TTC549 (cell line): ENCODE results near the gene TBCEL.
"Not testable (repeated sequence)": the region's sequence is repeated elsewhere in the genome, so short reads cannot be mapped to it uniquely, and the experiment has no call there.

Experiments
- FAIRE-seq: peaks from 2 replicates; lab custom pipeline; 2012; peaks lifted over from hg19 to GRCh38; lab: Jason Lieb, UNC

TBCEL gene

DNA sequence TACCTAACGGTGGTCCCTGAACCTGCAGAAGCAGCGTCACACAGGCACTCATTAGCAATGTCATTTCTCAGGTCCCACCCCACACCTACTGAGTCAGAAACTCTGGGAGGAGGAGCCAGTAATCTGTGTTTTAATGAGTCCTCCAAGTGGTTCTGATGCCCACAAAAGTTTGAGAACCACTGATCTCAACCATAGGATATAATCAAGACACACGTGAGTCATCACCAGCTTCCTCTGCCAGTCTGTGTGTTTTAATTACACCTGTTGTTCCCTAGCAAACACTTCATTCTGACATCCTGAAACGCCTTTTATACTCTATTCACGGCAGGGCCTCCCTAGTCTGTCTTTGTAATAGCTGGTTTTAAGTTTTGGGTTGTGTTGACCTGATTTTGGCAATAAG lies 82.9 kb downstream of the TBCEL start:
- FAIRE-seq: no peak

- FAIRE-seq: no peak
These were observed 84.5 kb downstream of the TBCEL start for GRCh38 chr11:121108413-121108812.

DNA sequence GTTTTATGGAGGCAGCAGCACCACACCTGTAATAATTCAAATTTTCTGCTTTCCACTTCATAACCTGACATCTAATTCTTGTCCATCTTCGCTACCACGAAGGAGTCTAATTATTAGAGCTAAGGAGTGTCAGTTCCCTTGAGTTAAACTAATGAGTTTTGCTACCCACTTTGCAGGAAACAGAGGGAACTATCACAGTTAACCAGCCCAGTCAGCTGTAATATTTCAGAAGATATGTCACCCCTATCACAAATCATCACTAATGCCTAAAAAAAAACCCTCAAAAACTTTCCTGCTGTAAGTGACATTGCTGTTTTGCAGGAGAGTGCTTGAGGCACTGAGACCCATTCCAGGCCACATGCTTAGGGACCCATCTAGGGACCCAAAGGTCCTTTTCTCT lies 85.6 kb downstream of the TBCEL start:
- FAIRE-seq: no peak

- no peak for FAIRE-seq
These were observed 86.1 kb downstream of the TBCEL start for GRCh38 chr11:121109916-121110586.

GRCh38 chr11:121110871-121111724 lies 87.2 kb downstream of the TBCEL start:
- no peak for FAIRE-seq

- FAIRE-seq: no peak
These were observed 88.9 kb downstream of the TBCEL start for GRCh38 chr11:121112498-121113455.

GRCh38 chr11:121113611-121114010 lies 89.7 kb downstream of the TBCEL start:
- FAIRE-seq: no peak

DNA sequence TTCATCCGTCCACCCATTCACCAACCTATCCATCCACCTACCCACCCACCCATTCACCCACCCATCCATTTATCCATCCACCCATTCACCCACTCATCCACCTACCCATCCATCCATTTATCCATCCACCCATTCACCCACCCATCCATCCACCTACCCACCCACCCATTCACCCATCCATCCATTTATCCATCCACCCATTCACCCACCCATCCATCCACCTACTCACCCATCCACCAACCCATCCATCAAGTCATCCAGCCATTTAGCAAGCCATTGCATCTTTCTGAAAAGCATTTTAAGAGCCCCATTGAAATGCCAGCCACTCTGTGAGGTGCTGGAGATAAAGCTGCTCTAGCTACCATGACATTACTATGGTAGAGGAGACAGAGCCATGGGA lies 91.1 kb downstream of the TBCEL start:
- not testable (repeated sequence) for FAIRE-seq

GRCh38 chr11:121117788-121118187 lies 93.9 kb downstream of the TBCEL start:
- no peak for FAIRE-seq

- FAIRE-seq: no peak
These were observed 95.5 kb downstream of the TBCEL start for GRCh38 chr11:121119440-121119839.

- FAIRE-seq: no peak
These were observed 98.4 kb downstream of the TBCEL start for GRCh38 chr11:121122328-121122727.

- FAIRE-seq: no peak
These were observed 99.7 kb downstream of the TBCEL start for GRCh38 chr11:121123496-121124069.

DNA sequence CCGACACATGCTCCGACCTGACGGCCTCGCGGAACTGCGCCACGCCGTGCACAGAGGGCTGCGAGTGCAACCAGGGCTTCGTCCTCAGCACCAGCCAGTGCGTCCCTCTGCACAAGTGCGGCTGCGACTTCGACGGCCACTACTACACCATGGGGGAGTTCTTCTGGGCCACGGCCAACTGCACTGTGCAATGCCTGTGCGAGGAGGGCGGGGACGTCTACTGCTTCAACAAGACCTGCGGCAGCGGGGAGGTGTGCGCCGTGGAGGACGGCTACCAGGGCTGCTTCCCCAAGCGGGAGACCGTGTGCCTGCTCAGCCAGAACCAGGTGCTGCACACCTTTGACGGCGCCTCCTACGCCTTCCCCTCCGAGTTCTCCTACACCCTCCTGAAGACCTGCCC lies 103.9 kb downstream of the TBCEL start:
- no peak for FAIRE-seq

GRCh38 chr11:121129362-121130340 lies 105.7 kb downstream of the TBCEL start:
- no peak for FAIRE-seq

DNA sequence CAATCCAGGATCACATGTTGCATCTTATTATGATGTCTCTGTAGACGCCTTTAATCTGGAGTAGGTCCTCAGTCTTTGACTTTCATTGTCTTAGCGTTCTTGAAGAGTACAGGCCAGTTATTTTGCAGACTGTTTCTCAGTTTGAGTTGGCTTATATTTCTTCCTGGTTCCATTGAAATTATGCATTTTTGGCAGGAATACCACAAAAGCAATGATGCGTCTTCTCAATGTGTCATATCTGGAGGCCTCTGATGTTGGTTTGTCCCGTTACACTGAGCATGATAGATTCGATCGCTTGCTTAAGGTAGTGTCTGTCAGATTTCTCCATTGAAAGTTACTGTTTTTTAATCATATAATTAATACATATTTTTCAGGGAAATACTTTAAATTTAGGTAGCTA lies 107.8 kb downstream of the TBCEL start:
- FAIRE-seq: no peak

GRCh38 chr11:121132211-121132976 lies 108.5 kb downstream of the TBCEL start:
- FAIRE-seq: no peak

- no peak for FAIRE-seq
These were observed 110.9 kb downstream of the TBCEL start for GRCh38 chr11:121134741-121135312.

DNA sequence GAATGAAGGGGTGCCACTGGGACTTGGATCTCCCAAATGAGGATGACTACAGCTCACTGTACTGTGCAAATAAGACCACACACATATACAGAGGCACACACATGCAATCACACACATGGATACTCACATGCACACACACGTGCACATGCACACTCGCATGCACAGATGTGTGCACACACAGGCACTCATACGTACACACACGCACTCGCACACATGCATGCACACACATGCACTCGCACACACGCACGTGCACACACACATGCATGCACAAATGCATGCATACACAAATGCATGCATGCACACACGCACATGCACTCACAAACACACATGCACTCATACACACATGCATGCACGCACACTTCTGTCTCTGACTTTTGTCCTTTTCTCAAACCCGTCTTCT lies 113.1 kb downstream of the TBCEL start:
- no peak for FAIRE-seq

DNA sequence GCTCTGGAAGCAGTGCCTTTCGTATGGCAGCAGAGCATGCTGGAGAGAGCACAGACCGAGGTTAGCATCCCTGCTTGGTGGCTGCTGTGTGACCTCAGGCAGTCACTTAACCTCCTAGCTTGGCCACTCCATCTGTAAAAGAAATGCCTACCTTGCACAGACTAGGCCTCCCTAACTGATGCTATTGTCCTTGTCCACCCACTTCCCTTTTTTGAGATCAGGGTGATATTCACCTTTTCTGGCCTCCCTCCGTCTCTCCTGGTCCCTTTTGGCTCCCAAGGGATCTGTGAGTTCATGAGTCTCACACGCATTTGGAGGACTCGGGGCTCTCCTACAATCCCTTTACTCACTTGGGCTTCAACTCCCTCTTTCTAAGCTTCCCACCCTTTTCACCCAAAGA lies 114.4 kb downstream of the TBCEL start:
- no peak for FAIRE-seq

GRCh38 chr11:121140369-121140768 lies 116.5 kb downstream of the TBCEL start:
- FAIRE-seq: no peak
